GM10266 (cell line): Measurements from ENCODE around the gene SYTL3.

Experiments used
- DNase-seq: peaks from one replicate; pipeline ENCODE4 v3.0.0; 2012; ENCODE audit errors: extremely low spot score
- CTCF ChIP-seq: IDR thresholded peaks from 2 replicates; pipeline ENCODE4 v1.5.1; 2012; ENCODE audit warnings: mild to moderate bottlenecking, low read depth; ENCODE audit not compliant: control insufficient read depth, insufficient read depth; ENCODE audit errors: missing control alignments

Gene SYTL3

GRCh38 chr6:158776737-158777136 is 126.9 kb downstream of the SYTL3 start:
- no peak for DNase-seq
- TF ChIP-seq CTCF = no peak

DNA sequence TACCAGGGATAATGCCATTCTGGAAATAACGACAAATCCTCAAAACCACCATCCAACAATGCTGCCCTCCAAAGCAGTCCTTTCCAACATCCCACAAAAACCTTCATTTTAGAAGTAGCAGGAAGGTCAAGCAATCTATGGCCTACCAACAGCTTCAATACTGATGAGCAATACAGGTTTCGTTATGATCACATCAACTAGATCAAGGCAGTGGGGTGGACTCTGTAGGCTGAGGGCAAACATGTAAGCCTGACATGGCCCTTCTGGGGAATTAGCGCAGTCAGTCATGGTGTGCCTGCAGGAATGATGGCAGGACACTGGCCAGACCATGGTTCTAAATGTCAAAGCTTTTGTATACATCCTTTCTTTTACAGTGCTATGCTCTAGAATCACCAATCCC is 127.7 kb downstream of the SYTL3 start:
- DNase-seq = no peak
- TF ChIP-seq CTCF = no peak

GRCh38 chr6:158778005-158778527 is 128.2 kb downstream of the SYTL3 start:
- no peak for DNase-seq
- no peak for TF ChIP-seq CTCF

GRCh38 chr6:158780246-158780884 is 130.5 kb downstream of the SYTL3 start:
- no peak for DNase-seq
- no peak for TF ChIP-seq CTCF

- no peak for TF ChIP-seq CTCF
- no peak for DNase-seq
Measured at GRCh38 chr6:158780988-158781691, 131.3 kb downstream of the SYTL3 start.

DNA sequence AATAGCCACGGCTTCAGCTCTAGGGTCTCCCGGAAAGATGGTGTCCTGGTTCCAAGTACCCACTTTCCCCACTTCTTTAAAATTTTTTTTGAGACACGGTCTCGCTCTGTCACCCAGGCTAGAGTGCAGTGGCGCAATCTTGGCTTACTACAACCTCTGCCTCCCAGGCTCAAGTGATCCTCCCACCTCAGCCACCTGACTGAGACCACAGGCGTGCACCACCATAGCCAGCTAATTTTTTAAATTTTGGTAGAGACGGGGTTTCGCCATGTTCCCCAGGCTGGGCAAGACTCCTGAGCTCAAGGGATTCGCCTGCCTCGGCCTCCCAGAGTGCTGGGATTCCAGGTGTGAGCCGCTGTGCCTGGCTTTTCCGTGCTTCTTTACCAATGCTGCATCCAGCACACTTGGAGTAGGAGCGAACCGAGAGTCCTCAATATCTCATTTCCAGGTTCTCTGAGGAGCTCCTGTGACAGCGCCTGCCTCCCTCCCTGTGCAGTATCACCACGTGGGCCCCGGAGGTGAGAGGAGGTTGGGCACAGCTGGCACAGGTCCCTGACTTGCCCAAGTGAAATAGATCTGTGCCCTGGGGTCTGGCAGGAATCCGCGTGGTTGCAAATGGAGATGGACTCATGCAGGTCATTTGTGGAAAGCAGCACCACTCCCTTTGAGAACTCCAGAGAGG is 132.0 kb downstream of the SYTL3 start:
- no peak for TF ChIP-seq CTCF
- DNase-seq = no peak

- no peak for TF ChIP-seq CTCF
- DNase-seq = no peak
Measured at GRCh38 chr6:158782432-158783166, 132.7 kb downstream of the SYTL3 start.
